Keratinocyte (primary cell): Measurements from ENCODE around the gene STON2. TPM values are rescaled to one million over a fixed set of nuclear protein-coding genes. Genes with fewer than 3 reads are reported as not detected.

ENCODE experiments used
- DNase-seq: peaks from one replicate; pipeline ENCODE4 v3.0.0-alpha.2; 2011; ENCODE audit warnings: low read depth, missing footprints, low spot score
- FAIRE-seq: peaks from 2 replicates; lab custom pipeline; 2011; peaks lifted over from hg19 to GRCh38; lab: Jason Lieb, UNC
- H2AFZ ChIP-seq: 2 replicates; pipeline ENCODE4 v1.6.0; 2012; ENCODE audit warnings: low read length, control low read depth, inconsistent platforms; ENCODE audit not compliant: control insufficient read depth
- H3K27ac ChIP-seq: 2 replicates; pipeline ENCODE4 v1.5.1; 2011; ENCODE audit warnings: low read length; ENCODE audit not compliant: control insufficient read depth, insufficient read depth
- H3K27me3 ChIP-seq: 3 replicates; pipeline ENCODE4 v1.6.0; 2011; ENCODE audit warnings: low read length; ENCODE audit not compliant: control insufficient read depth, insufficient read depth; ENCODE audit errors: extremely low read depth
- H3K36me3 ChIP-seq, 2 experiments: 2 replicates in 1 of 2; 3 replicates in 1 of 2; pipeline ENCODE4 v1.5.1; 2011; ENCODE audit warnings: low read length in 2 of 2, mild to moderate bottlenecking in 1 of 2; ENCODE audit not compliant: control insufficient read depth in 2 of 2, insufficient read depth in 2 of 2; ENCODE audit errors: extremely low read depth in 1 of 2
- H3K4me1 ChIP-seq: 3 replicates; pipeline ENCODE4 v1.5.1; 2011; ENCODE audit warnings: low read length; ENCODE audit not compliant: control insufficient read depth, insufficient read depth; ENCODE audit errors: extremely low read depth
- H3K4me2 ChIP-seq: 3 replicates; pipeline ENCODE4 v1.6.0; 2011; ENCODE audit warnings: low read depth, low read length; ENCODE audit not compliant: control insufficient read depth, insufficient read depth; ENCODE audit errors: extremely low read depth
- H3K4me3 ChIP-seq, 3 experiments: fragments of 200-600 bp in 1 of 3; sonication (generic) in 1 of 3; 2 replicates in 2 of 3; 3 replicates in 1 of 3; pipeline ENCODE4 v1.5.1; 2011 to 2016; ENCODE audit warnings: low read length in 3 of 3, mild to moderate bottlenecking in 3 of 3, control low read depth in 2 of 3, inconsistent platforms in 1 of 3, low read depth in 1 of 3, mixed read lengths in 1 of 3, mixed run types in 1 of 3, moderate library complexity in 1 of 3; ENCODE audit not compliant: control insufficient read depth in 2 of 3, insufficient read depth in 2 of 3; ENCODE audit errors: extremely low read depth in 1 of 3
- H3K79me2 ChIP-seq: 2 replicates; pipeline ENCODE4 v1.6.0; 2012; ENCODE audit warnings: low read length; ENCODE audit not compliant: control insufficient read depth, insufficient read depth
- H3K9ac ChIP-seq: 3 replicates; pipeline ENCODE4 v1.6.0; 2011; ENCODE audit warnings: low read length; ENCODE audit not compliant: control insufficient read depth, insufficient read depth; ENCODE audit errors: extremely low read depth
- H3K9me1 ChIP-seq: 3 replicates; pipeline ENCODE4 v1.6.0; 2011; ENCODE audit warnings: low read length; ENCODE audit not compliant: control insufficient read depth, insufficient read depth; ENCODE audit errors: extremely low read depth
- H3K9me3 ChIP-seq: 2 replicates; pipeline ENCODE4 v1.5.1; 2012; ENCODE audit warnings: low read depth, low read length; ENCODE audit not compliant: control insufficient read depth
- H4K20me1 ChIP-seq: 3 replicates; pipeline ENCODE4 v1.6.0; 2011; ENCODE audit warnings: low read length; ENCODE audit not compliant: control insufficient read depth, insufficient read depth; ENCODE audit errors: extremely low read depth
- EZH2 ChIP-seq: IDR thresholded peaks from one replicate; pipeline ENCODE4 v1.6.1; 2012; ENCODE audit warnings: inconsistent platforms, mild to moderate bottlenecking, low read length, moderate library complexity
- dilution Hi-C: fragments of 300-500 bp; cut with MboI; formaldehyde crosslinking; loops from one replicate; pipeline ENCODE4 v1.7.0; 2020; ENCODE audit warnings: low sequenced_read_pairs; ENCODE audit not compliant: extremely low pct_ligation_motif_present
- polyA plus RNA-seq, 5 experiments: library from polyadenylated mRNA; depleted of rRNA in 3 of 5; stranded (reverse) in 3 of 5; stranded (forward) in 1 of 5; unstranded in 1 of 5; fragments of >200 nt; gene quantifications; 1 replicate in 1 of 5; 2 replicates in 3 of 5; 3 replicates in 1 of 5; pipeline versions ENCODE4 v1.2.1 to v1.2.3, GENCODE V29; 2011 to 2012; ENCODE audit warnings: missing spikeins in 2 of 5, low read depth in 1 of 5, low replicate concordance in 1 of 5
- TF ChIP-seq, protein P1 (sequence below), 3 experiments: IDR thresholded peaks in 1 of 3; conservative IDR thresholded peaks in 1 of 3; optimal IDR thresholded peaks in 1 of 3; 2 replicates in 2 of 3; 3 replicates in 1 of 3; pipeline versions ENCODE3 to v1.5.1; 2011; ENCODE audit warnings: low read length in 3 of 3, mild to moderate bottlenecking in 3 of 3, moderate library complexity in 2 of 3, control low read depth in 1 of 3, inconsistent platforms in 1 of 3; ENCODE audit not compliant: insufficient read depth in 2 of 3; ENCODE audit errors: extremely low read depth in 1 of 3

STON2 gene
- polyA plus RNA-seq, 1 donor (not counting 4 experiments of a cell fraction or from before 2014, with no cell fraction given) = 82.3 TPM

DNA sequence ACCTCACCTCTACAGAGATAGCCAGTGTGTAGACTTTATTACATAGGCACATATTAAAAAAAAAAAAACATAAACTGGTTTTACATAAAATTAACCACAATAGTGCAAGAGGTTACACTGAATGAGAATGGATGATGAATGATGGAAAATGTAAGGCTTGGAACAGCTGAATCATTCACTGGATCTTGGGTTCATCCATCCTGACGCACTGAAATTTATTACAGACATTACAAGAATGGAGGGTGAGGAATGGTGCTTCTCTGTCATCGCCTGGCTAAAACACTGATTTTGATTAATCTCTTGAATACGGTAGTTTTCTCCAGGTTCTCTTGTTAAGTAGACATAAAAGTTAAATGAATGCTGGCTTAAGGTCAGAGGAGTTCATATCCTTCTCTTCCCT lies 139.4 kb downstream of the STON2 start:
- Histone ChIP-seq H3K9me1 (no peaks in the 10 kb centered on the region), H3K27me3 (no peaks in the 10 kb centered on the region), H3K36me3 (peaks cover 18% of the 10 kb centered on the region in 2 experiments), H3K4me1 (no peaks in the 10 kb centered on the region), H3K9ac (no peak overlapping the region), H2AFZ (no peak overlapping the region), H4K20me1 (no peaks in the 10 kb centered on the region), H3K4me3 (no peak overlapping the region), H3K4me2 (no peak overlapping the region), H3K9me3 (no peaks in the 10 kb centered on the region), H3K79me2 (no peaks in the 10 kb centered on the region), H3K27ac (no peak overlapping the region)
- FAIRE-seq (no peak), DNase-seq (no peak)
- no peak for TF ChIP-seq EZH2
- TF ChIP-seq, protein P1, sequence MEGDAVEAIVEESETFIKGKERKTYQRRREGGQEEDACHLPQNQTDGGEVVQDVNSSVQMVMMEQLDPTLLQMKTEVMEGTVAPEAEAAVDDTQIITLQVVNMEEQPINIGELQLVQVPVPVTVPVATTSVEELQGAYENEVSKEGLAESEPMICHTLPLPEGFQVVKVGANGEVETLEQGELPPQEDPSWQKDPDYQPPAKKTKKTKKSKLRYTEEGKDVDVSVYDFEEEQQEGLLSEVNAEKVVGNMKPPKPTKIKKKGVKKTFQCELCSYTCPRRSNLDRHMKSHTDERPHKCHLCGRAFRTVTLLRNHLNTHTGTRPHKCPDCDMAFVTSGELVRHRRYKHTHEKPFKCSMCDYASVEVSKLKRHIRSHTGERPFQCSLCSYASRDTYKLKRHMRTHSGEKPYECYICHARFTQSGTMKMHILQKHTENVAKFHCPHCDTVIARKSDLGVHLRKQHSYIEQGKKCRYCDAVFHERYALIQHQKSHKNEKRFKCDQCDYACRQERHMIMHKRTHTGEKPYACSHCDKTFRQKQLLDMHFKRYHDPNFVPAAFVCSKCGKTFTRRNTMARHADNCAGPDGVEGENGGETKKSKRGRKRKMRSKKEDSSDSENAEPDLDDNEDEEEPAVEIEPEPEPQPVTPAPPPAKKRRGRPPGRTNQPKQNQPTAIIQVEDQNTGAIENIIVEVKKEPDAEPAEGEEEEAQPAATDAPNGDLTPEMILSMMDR (optimal IDR thresholded peaks at IDR 0.05 in 1 of 3, IDR thresholded peaks at IDR 0.05 in 1 of 3, conservative IDR thresholded peaks at IDR 0.05 in 1 of 3; ENCODE audit: extremely low read depth in 1 of 3, insufficient read depth in 2 of 3, low read length in 3 of 3) = no peak
- dilution Hi-C loops = no loop called here

DNA sequence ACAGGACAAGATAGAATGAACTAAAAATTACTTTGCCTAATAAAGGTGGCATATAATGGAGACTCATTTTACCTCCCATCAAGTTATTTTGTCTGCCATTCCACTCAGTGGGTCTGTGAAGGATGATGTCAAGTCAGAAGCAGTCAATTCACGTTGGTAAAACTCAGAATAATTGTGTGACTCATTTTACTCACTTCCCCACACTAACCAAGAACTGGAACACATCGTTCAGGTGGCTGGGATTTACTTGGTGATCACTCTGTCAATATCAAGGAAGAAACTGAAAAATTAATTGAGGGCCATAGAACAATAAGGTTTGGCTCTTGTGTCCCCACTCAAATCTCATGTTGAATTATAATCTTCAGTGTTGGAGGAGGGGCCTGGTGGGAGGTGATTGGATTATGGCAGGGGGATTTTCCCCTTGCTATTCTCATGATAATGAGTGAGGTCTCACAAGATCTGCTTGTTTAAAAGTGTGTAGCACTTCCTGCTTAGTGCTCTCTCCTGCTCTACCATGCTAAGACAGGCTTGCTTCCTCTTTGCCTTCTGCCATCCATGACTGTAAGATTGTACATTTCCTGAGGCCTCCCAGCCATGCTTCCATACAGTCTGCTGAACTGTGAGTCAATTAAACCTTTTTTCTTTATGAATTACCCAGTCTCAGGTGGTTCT lies 143.7 kb downstream of the STON2 start:
- Histone ChIP-seq H3K27ac (no peak overlapping the region), H4K20me1 (no peaks in the 10 kb centered on the region), H3K9ac (no peak overlapping the region), H3K4me3 (no peak overlapping the region), H3K9me3 (no peaks in the 10 kb centered on the region), H3K79me2 (no peaks in the 10 kb centered on the region), H3K36me3 (peaks cover 8 to 10% of the 10 kb centered on the region in 2 experiments), H3K4me2 (no peak overlapping the region), H2AFZ (no peak overlapping the region), H3K27me3 (no peaks in the 10 kb centered on the region), H3K9me1 (no peaks in the 10 kb centered on the region), H3K4me1 (no peaks in the 10 kb centered on the region)
- no peak for DNase-seq
- no peak for TF ChIP-seq EZH2
- TF ChIP-seq, protein P1 (optimal IDR thresholded peaks at IDR 0.05 in 1 of 3, IDR thresholded peaks at IDR 0.05 in 1 of 3, conservative IDR thresholded peaks at IDR 0.05 in 1 of 3; ENCODE audit: extremely low read depth in 1 of 3, insufficient read depth in 2 of 3, low read length in 3 of 3) = no peak
- dilution Hi-C loops = no loop called here
- FAIRE-seq = peak; percentile 48
